Activated T-cell treated with anti-CD3 and anti-CD28 coated beads, Interleukin-2, amount 50 U/mL, for 48 hours (primary cell): ENCODE results near the gene C19orf67.
A peak's percentile ranks its signal among the peaks of the same experiment; 100 is the strongest.

ENCODE experiments used
- DNase-seq, 2 experiments: peaks; one replicate each; pipeline ENCODE4 v3.0.0-alpha.2; 2020

C19orf67 gene

GRCh38 chr19:14081797-14082674 is 3.5 kb downstream of the C19orf67 start:
- DNase-seq = peak; percentile 38 to 50

DNA sequence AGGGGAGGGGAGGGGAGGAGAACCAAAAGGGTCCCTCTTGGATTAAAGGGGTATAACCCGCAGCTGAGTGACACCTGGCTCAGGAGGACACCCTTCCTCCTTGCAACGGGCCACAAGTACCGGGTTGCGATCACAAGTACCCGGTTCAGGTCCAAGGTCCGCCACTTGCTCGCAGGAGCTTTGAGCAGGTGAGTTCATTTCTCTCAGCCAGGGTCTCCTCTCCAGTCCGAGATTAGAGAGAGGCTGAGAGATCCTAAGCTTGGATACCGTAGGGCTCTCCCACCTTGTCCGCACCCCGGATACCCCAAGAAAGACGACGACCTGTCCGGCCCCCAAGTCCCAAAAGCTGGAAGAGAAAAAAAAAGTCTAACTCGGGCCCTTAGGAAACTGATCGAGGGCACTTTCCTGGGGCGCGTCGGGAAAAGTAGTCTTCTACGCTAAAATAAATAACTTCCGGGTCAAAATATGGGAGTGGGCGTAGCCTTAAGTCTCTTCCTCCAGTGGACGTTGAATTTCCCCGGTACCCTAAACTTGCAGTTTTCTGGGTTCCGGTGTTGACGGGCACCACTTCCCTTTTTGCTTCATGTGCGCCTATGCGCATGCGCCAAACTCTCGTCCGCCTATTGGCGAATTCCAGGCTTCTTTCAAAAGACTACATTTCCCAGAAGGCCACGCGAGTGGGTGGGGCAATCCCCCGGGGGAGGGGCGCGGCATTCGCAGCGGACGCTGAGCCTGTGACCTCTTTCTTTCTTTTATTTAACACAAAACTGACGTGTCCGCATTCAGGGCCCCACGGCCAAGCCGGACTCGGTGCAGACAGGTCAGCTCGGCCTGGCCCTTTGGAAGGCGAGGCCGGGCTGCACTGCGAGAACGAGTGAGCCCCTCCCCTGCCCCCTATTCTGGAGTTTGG is 4.4 kb downstream of the C19orf67 start:
- peak; percentile 99 for DNase-seq

- DNase-seq = no peak
Observed at GRCh38 chr19:14078411-14078810, 7.2 kb downstream of the C19orf67 start.

- peak; percentile 74 for DNase-seq
Observed at GRCh38 chr19:14073925-14074838, 11.4 kb downstream of the C19orf67 start.

DNA sequence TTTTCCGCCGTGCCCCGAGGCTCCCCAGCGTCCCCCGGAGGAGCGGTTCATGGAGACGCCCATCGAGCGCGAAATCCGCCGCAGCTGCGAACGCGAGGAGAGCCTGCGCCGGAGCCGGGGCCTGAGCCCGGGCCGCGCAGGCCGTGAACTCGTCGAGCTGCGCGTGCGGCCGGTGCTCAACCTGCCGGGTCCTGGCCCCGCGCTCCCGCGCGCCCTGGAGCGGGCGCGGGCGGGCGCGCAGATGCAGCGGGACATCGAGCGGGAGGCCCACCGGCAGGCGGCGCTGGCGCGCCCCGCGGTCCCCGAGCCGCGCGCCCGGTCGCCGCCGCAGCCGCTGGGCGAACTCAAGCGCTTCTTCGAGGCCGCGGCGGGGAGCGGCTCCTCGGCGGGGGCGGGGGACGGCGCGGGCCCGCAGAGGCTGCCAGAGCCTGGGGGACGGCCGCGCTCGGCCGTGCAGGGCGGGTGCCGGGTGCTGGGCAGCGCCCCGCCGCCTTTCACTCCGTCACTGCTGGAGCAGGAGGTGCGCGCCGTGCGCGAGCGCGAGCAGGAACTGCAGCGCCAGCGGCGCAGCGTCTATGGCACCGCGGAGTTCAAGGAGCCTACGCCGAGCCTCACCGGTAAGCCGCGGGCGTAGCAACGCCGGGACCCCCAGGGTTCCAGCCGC is 12.2 kb downstream of the C19orf67 start:
- peak; percentile 82 to 88 for DNase-seq

DNA sequence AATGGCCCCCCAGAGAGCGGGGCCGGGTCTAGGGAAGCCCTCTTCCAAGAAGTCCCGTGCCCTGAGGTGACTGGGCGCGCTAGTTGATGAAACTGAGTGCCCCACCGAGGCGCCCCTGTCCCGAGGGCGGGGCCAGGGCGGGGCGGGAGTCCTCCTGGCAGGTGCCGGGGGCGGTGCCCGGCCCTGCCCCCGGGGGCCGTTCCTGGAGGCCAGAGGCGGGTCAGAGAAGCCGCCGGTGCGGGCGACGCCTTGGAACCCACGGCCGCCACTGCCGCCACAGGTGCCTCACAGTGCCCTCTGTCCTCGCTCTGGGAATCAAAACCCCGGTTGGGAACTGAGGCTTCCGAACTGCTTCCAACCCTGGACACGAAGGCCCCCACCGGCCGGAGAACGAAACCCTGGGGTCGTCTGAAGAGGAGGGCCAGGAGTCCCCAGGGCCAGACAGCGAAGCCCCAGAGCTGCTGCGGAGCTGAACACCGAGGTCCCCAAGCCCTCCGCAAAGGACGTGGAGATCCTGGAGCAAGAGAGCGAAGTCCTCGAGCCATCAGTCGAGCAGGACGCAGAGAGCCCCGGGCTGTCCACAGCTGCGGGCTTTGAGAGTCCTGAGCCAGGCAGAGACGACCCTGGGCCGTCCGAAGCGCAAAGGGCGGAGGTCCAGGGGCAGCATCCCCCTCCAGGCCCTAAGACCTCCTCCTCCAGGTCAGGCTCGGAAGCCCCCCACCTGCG is 12.9 kb downstream of the C19orf67 start, which contains the start of gene MISP3:
MISP3 (plus strand) TSS at position 252 of the 726 bp plus-strand sequence. CDS start 524 bp downstream, outside the sequence.
- peak; percentile 66 to 73 for DNase-seq

DNA sequence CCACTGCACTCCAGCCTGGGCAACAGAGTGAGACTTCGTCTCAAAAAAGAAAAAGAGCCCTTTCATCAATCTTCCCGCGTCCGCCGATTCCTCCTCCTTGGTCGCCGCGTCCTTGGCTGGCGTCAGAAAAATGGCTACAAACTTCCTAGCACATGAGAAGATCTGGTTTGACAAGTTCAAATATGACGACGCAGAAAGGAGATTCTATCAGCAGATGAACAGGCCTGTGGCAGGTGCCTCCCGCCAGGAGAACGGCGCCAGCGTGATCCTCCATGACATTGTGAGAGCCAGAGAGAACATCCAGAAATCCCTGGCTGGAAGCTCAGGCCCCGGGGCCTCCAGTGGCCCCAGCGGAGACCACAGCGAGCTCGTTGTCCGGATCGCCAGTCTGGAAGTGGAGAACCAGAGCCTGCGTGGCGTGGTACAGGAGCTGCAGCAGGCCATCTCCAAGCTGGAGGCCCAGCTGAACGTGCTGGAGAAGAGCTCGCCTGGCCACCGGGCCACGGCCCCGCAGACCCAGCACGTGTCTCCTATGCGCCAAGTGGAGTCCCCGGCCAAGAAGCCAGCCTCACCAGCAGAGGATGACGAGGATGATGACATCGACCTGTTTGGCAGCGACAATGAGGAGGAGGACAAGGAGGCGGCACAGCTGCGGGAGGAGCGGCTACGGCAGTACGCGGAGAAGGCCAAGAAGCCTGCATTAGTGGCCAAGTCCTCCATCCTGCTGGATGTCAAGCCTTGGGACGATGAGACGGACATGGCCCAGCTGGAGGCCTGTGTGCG is 15.1 kb downstream of the C19orf67 start:
- no peak for DNase-seq

- DNase-seq = no peak
Observed at GRCh38 chr19:14066134-14066533, 19.4 kb downstream of the C19orf67 start.

- no peak for DNase-seq
Observed at GRCh38 chr19:14063105-14063504, 22.5 kb downstream of the C19orf67 start.

- DNase-seq = no peak
Observed at GRCh38 chr19:14062558-14062855, 23.1 kb downstream of the C19orf67 start.

DNA sequence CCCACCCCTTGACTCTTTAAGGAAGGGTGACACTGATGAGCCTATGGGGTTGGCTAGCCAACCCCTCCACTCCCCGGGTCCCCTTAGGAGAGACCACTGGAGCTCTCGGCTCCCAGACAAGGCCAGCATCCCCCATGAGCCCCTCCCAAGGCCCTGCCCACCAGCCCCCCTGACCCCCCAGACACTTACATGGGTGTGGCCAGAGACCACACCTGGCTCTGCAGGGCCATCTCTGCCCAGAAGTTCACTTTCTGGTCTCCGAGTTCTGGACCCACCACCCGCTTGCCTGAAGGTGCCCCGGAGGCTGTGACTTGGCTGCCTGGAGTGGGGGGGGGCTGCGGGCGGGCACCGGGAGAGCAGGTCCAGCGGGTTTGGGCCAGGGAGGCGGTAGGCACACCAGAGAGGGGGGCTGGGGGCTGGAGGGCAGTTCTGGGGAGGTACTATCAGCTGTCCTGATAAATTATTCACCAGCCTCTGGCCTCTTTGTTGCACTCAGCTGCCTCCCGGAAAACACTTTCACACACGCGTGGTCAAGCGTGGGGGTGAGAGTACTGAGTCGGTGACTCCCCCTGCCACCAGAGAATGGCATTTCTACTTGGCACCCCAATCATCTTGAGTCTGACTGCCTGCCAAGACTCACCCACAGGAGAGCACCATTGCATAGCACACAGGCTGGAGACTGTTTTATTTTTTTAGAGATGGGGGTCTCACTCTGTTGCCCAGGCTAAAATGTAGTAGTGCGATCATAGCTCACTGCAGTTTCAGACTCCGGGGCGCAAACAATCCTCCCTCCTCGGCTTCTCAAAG is 23.6 kb downstream of the C19orf67 start, which contains the start of gene PALM3:
PALM3 (minus strand) TSS at position 326 of the 807 bp plus-strand sequence; CDS start at position 230, 96 bp downstream.
- no peak for DNase-seq

GRCh38 chr19:14061081-14061749 is 24.4 kb downstream of the C19orf67 start:
- DNase-seq = no peak

DNA sequence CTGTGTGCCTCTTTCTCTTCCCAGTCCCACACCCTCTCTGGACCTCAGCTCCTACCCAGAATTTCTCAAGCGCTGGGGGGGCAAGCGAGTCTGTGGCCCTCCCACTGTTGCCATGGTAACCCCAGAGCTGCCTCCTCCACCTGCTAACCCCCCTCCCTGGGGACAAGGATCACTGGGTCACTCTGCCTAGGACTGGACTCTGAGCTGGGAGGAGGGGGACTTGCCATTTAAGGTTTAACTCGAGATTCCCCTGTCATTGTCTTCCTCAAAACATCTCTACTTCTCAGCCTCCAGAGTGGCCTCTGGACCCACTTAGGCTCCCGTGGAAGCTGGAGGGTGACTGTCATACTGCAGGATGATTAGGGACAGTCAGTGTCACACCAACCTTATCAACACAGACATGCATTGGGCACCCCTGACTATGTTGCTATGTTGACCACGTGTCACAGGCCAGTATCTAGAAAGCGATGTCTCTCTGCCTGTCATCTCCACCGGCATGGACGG is 25.9 kb downstream of the C19orf67 start:
- no peak for DNase-seq

DNA sequence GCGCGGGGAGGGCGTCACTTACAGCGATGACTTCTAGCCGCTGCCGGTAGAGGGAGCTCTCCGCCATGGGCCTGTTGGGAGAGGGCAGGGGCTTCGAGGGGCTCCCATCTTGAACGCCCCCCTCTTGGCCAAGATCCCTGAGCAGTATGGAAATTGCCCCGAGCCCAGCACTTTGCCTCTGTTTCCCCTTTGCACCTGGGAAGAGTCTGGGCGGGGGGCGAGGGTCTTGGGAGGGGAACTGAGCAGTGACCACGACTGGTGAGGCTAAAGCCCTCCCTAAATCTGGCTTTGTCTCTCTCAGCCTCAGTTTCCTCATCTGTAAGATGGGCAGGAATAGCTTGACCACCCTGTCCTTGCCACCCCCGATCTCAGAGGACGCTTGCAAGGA is 26.5 kb downstream of the C19orf67 start:
- peak; percentile 69 to 71 for DNase-seq

- DNase-seq = no peak
Observed at GRCh38 chr19:14058182-14059092, 27.1 kb downstream of the C19orf67 start.

GRCh38 chr19:14056741-14057356 is 28.7 kb downstream of the C19orf67 start:
- DNase-seq = no peak

- DNase-seq = no peak
Observed at GRCh38 chr19:14056069-14056666, 29.4 kb downstream of the C19orf67 start.
